GM23248 (cell line): Measurements from ENCODE around the gene SPON2.

Experiments used
- EZH2 ChIP-seq: fragments of 200-600 bp; sonication (generic); IDR thresholded peaks from 2 replicates; pipeline ENCODE4 v1.6.1; 2018; ENCODE audit warnings: antibody characterized with exemption, mild to moderate bottlenecking; ENCODE audit not compliant: insufficient read depth, poor library complexity, severe bottlenecking
- EZH2phosphoT487 ChIP-seq: fragments of 200-600 bp; sonication (generic); IDR thresholded peaks from 2 replicates; pipeline ENCODE4 v1.6.1; 2018; ENCODE audit warnings: antibody characterized with exemption, moderate library complexity, mild to moderate bottlenecking, low read depth; ENCODE audit not compliant: insufficient read depth

GRCh38 chr4:1137850-1138249 lies 34.5 kb downstream of the SPON2 start:
- TF ChIP-seq EZH2 (no peak), EZH2phosphoT487 (no peak)
